AG09319 (cell line): Measurements from ENCODE around the gene JARID2.

Experiments used
- DNase-seq: peaks from one replicate; pipeline ENCODE4 v3.0.0-alpha.2; 2010; ENCODE audit warnings: low read depth; ENCODE audit errors: extremely low read depth
- CTCF ChIP-seq: IDR thresholded peaks from 2 replicates; pipeline ENCODE4 v1.5.1; 2011; ENCODE audit warnings: low read depth, mild to moderate bottlenecking, inconsistent platforms, low read length, moderate library complexity

Gene JARID2

DNA sequence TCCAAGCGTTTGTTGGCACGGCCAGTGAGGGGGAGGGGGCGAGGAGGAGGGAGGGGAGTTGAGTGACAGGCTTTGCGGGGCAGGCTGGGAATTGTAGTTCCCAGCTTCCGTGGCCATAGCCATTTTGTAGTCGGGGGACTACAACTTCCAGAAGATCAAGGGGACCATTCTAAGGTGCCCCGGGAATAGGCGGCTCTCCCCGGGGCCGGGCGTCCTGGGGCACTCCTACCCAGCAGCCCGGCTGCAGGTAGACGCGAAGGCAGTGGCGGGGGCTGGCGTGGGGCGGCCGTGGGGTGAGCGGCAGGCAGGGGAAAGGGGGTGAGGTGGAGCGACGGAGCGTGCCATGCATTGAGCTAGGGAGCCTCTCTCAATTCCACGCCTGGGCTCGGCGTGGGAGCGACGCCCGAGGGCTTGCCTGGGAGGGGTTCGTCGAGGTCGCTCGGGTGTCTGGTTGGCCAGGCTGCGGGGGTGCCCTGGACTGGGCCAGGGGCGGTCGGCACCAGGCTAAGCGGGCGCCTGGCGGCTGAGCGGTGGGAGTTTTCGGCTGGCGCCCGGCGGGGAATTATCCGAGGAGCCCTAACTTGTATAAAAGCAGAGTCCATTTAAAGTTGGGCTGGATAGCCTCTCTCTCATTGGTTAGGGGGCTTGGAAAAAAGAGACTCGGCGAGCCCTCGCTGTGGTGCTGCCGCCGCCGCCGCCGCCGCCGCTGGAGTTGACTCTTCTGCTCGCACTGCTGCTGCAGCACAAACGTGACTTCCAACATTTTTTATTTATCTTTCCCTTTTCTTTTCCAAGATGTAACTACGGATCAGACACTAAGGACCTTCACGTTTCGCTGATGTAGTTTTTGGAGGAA is at the start of gene JARID2:
JARID2 (plus strand) TSS at position 709 of the 856 bp plus-strand sequence. CDS start 471 bp downstream, outside the sequence.
- TF ChIP-seq CTCF, result no peak
- peak; percentile 97 for DNase-seq

DNA sequence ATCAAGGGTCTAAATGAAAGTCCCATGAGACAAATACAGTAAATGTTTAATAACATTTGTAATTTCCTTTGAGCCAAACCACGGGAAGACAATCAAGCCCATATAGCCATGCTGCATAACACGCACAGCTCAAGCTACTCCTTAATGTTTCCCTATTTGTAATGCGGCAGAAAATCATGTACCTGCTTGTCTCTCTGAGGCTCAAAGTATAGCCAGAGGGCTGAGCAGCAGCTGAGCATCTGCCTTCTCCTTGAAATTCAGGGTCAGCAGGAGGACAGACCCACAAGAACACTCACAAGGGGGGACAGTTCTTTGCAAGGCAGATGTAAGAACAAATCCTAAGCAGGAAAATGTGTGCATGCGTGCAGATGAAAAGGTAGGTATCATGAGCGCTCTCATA is 45.8 kb upstream of the JARID2 start:
- TF ChIP-seq CTCF, result no peak
- no peak for DNase-seq

DNA sequence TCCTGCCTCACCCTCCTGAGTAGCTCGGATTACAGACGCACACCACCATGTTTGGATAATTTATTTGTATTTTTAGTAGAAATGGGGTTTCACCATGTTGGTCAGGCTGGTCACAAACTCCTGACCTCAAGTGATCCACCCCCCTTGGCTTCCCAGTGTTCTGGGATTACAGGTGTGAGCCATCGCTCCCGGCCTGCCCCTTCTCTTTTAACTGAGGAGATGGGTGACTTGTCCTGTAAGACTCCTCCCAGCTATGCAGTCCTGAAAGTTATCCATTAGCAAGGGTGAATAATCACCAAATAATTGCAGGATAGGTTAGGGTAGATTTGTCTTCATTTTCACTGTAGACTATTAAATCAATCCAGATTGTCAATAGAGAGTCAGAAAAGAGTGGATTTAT is 40.5 kb upstream of the JARID2 start:
- no peak for DNase-seq
- no peak for TF ChIP-seq CTCF

DNA sequence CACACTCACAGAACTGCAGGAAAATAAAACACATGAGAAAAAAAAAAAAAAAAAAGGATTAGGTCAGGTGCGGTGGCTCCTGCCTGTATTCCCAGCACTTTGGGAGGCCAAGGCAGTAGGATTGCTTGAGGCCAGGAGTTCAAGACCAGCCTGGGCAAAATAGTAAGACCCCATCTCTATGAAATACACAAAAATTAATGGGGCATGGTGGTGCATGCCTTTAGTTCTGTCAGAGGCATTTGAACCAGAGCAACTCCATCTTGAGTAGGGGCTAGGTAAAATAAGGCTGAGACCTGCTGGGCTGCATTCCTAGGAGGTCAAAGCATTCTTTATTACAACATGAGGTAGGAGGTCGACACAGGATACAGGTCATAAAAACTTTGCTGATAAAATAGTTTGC is 39.0 kb upstream of the JARID2 start:
- DNase-seq, result no peak
- TF ChIP-seq CTCF, result no peak

DNA sequence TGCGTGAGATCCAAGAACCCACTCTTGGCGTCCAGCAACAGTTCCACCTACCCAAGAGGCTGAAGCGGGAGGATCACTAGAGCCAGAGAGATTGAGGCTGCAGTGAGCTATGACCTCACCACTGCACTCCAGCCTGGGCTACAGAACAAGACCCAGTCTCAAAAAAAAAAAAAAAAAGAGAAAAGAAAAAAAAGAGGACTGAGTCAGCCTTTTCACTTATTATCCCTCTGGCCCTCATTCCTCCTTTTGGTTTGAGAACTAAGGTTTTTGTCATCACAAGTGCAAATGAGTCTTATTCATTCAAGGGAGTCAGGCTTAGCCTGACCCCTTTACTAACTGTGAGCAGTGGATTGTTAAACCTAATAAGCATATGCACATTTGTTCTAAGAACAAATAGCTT is 37.9 kb upstream of the JARID2 start:
- no peak for DNase-seq

DNA sequence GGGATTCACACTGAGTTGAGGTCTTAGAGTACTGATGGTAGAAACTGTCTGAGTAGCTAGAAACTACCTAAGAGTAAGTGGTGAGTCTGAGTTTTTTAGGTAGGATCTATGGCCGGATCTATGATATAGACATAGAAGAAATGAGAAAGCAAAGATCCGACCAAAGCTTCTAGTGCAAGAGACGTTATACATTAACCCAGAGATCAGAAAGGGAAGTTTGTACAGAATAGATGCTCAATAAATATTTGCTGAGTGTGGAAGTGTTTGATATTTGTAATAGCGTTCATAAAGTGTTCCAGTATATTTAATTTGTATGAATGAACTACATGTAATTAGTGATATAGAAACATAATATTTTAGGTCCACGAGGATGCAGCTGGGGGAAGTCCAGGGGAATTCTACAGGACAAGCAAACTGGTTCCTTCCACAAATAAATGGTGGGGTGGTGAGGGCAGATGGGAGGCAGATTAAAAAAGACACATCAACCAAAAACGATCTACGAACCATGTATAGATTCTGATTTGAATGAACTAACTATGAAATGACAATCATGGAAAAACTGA is 31.9 kb upstream of the JARID2 start:
- no peak for TF ChIP-seq CTCF

More for the DNA sequence above, 37.9 kb upstream of the JARID2 start:
- TF ChIP-seq CTCF, result no peak

GRCh38 chr6:15218401-15218800 is 27.5 kb upstream of the JARID2 start:
- DNase-seq, result no peak
- TF ChIP-seq CTCF, result no peak

More for the DNA sequence above, 31.9 kb upstream of the JARID2 start:
- DNase-seq, result no peak
